Activated CD8-positive, alpha-beta T cell treated with anti-CD3 and anti-CD28 coated beads, Interleukin-2, amount 10 ng/mL, durations not matched to agents 7 days and 5 days (primary cell): Measurements from ENCODE around the gene SLC25A13. TPM values are rescaled to one million over a fixed set of nuclear protein-coding genes. Genes with fewer than 3 reads are reported as not detected.

Source experiments
- ATAC-seq: fragments of 150-1000 bp; cut with Tn5 transposase; one replicate; pipeline ENCODE4 v1.10.0; 2021; ENCODE audit warnings: moderate library complexity
- CTCF ChIA-PET: fragments of 350-600 bp; sonication (Branson Sonifier 250); formaldehyde crosslinking; loops from one replicate; lab custom pipeline; 2021; ENCODE audit warnings: antibody characterized with exemption; lab: Charles Lee
- POLR2A ChIA-PET: fragments of 350-600 bp; sonication (Branson Sonifier 250); formaldehyde crosslinking; loops from one replicate; lab custom pipeline; 2021; ENCODE audit warnings: antibody characterized with exemption; lab: Charles Lee
- DNase-seq: peaks from one replicate; pipeline ENCODE4 v3.0.0-alpha.2; 2020
- H3K27ac Mint-ChIP-seq: one replicate; pipeline ENCODE4 v1.8.0; 2021; ENCODE audit warnings: mild to moderate bottlenecking, mixed read lengths
- H3K27me3 Mint-ChIP-seq: one replicate; pipeline ENCODE4 v1.8.0; 2021; ENCODE audit warnings: low read depth, mixed read lengths
- H3K36me3 Mint-ChIP-seq: one replicate; pipeline ENCODE4 v1.8.0; 2021; ENCODE audit warnings: low read depth, mixed read lengths
- H3K4me1 Mint-ChIP-seq: one replicate; pipeline ENCODE4 v1.8.0; 2021; ENCODE audit warnings: low read depth, mixed read lengths
- H3K4me3 Mint-ChIP-seq: one replicate; pipeline ENCODE4 v1.8.0; 2021; ENCODE audit warnings: mild to moderate bottlenecking, mixed read lengths
- H3K9me3 Mint-ChIP-seq: one replicate; pipeline ENCODE4 v1.8.0; 2022; ENCODE audit warnings: mixed read lengths; ENCODE audit not compliant: insufficient read depth
- total RNA-seq, 2 experiments: library from RNA; stranded (reverse); gene quantifications; one replicate each; pipeline ENCODE4 v1.2.3, GENCODE V29; 2021

Gene SLC25A13
- total RNA-seq, 2 experiments from 2014 or later = 8.9 to 12.0 TPM

GRCh38 chr7:96250776-96251361 is 71.0 kb downstream of the SLC25A13 start:
- Mint-ChIP-seq H3K36me3 (peaks cover 3% of the 10 kb centered on the region), H3K4me1 (peaks cover 7% of the 10 kb centered on the region), H3K4me3 (no peak overlapping the region), H3K27ac (no peak overlapping the region), H3K9me3 (no peaks in the 10 kb centered on the region), H3K27me3 (no peaks in the 10 kb centered on the region)
- ATAC-seq (no peak), DNase-seq (no peak)
- POLR2A ChIA-PET = no interaction called here
- CTCF ChIA-PET = interaction anchor here (0.6 kb wide), 1 partner anchor 19 kb away, joined by 3 read pairs; no protein-coding TSS in a partner anchor

- Mint-ChIP-seq H3K9me3 (no peaks in the 10 kb centered on the region), H3K36me3 (peaks cover 3% of the 10 kb centered on the region)
- ATAC-seq = no peak
Observed at GRCh38 chr7:96248405-96248804, 73.5 kb downstream of the SLC25A13 start.

GRCh38 chr7:96246919-96247318 is 75.0 kb downstream of the SLC25A13 start:
- no peaks in the 10 kb centered on the region for H3K27me3 Mint-ChIP-seq

More at GRCh38 chr7:96248405-96248804, 73.5 kb downstream of the SLC25A13 start:
- DNase-seq = no peak
- POLR2A ChIA-PET = no interaction called here
- no peaks in the 10 kb centered on the region for H3K27me3 Mint-ChIP-seq
- CTCF ChIA-PET = no interaction called here
- peaks cover 7% of the 10 kb centered on the region for H3K4me1 Mint-ChIP-seq
- no peak overlapping the region for H3K27ac Mint-ChIP-seq
- H3K4me3 Mint-ChIP-seq = no peak overlapping the region

GRCh38 chr7:96244992-96245292 is 77.0 kb downstream of the SLC25A13 start:
- no peaks in the 10 kb centered on the region for H3K36me3 Mint-ChIP-seq
- no peaks in the 10 kb centered on the region for H3K27me3 Mint-ChIP-seq
- no peak for DNase-seq
- ATAC-seq = no peak
- peaks cover 9% of the 10 kb centered on the region for H3K4me1 Mint-ChIP-seq
- CTCF ChIA-PET = no interaction called here
- no peak overlapping the region for H3K27ac Mint-ChIP-seq
- no peak overlapping the region for H3K4me3 Mint-ChIP-seq
- POLR2A ChIA-PET = no interaction called here
- H3K9me3 Mint-ChIP-seq = no peaks in the 10 kb centered on the region

More at GRCh38 chr7:96246919-96247318, 75.0 kb downstream of the SLC25A13 start:
- ChIA-PET POLR2A (no interaction called here), CTCF (no interaction called here)
- H3K9me3 Mint-ChIP-seq = no peaks in the 10 kb centered on the region
- DNase-seq (no peak), ATAC-seq (no peak)
- peaks cover 3% of the 10 kb centered on the region for H3K36me3 Mint-ChIP-seq
- H3K4me1 Mint-ChIP-seq = peaks cover 16% of the 10 kb centered on the region
- no peak overlapping the region for H3K27ac Mint-ChIP-seq
- no peak overlapping the region for H3K4me3 Mint-ChIP-seq

GRCh38 chr7:96244244-96244991 is 77.5 kb downstream of the SLC25A13 start:
- Mint-ChIP-seq H3K4me1 (peaks cover 9% of the 10 kb centered on the region), H3K27ac (no peak overlapping the region), H3K27me3 (no peaks in the 10 kb centered on the region), H3K36me3 (no peaks in the 10 kb centered on the region), H3K9me3 (no peaks in the 10 kb centered on the region), H3K4me3 (no peak overlapping the region)
- DNase-seq (no peak), ATAC-seq (no peak)
- CTCF ChIA-PET = no interaction called here
- POLR2A ChIA-PET = no interaction called here

- ChIA-PET POLR2A (no interaction called here), CTCF (no interaction called here)
- no peak overlapping the region for H3K4me3 Mint-ChIP-seq
- H3K27ac Mint-ChIP-seq = no peak overlapping the region
- no peak for ATAC-seq
- H3K4me1 Mint-ChIP-seq = peaks cover 9% of the 10 kb centered on the region
- no peak for DNase-seq
- H3K27me3 Mint-ChIP-seq = no peaks in the 10 kb centered on the region
- no peaks in the 10 kb centered on the region for H3K36me3 Mint-ChIP-seq
- H3K9me3 Mint-ChIP-seq = no peaks in the 10 kb centered on the region
Observed at GRCh38 chr7:96243241-96243640, 78.7 kb downstream of the SLC25A13 start.

- no peaks in the 10 kb centered on the region for H3K27me3 Mint-ChIP-seq
- no peak overlapping the region for H3K27ac Mint-ChIP-seq
- H3K4me3 Mint-ChIP-seq = no peak overlapping the region
- peaks cover 9% of the 10 kb centered on the region for H3K4me1 Mint-ChIP-seq
- no peaks in the 10 kb centered on the region for H3K36me3 Mint-ChIP-seq
- POLR2A ChIA-PET = no interaction called here
- DNase-seq = no peak
- CTCF ChIA-PET = no interaction called here
- H3K9me3 Mint-ChIP-seq = no peaks in the 10 kb centered on the region
- ATAC-seq = no peak
Observed at GRCh38 chr7:96241855-96242254, 80.0 kb downstream of the SLC25A13 start.

- peaks cover 9% of the 10 kb centered on the region for H3K4me1 Mint-ChIP-seq
- no peaks in the 10 kb centered on the region for H3K36me3 Mint-ChIP-seq
- ChIA-PET POLR2A (no interaction called here), CTCF (no interaction called here)
- no peaks in the 10 kb centered on the region for H3K9me3 Mint-ChIP-seq
- H3K4me3 Mint-ChIP-seq = no peak overlapping the region
- H3K27ac Mint-ChIP-seq = no peak overlapping the region
- DNase-seq (no peak), ATAC-seq (no peak)
- no peaks in the 10 kb centered on the region for H3K27me3 Mint-ChIP-seq
Observed at GRCh38 chr7:96238976-96239766, 82.7 kb downstream of the SLC25A13 start.

- no peaks in the 10 kb centered on the region for H3K27me3 Mint-ChIP-seq
- H3K4me1 Mint-ChIP-seq = peaks cover 9% of the 10 kb centered on the region
- H3K27ac Mint-ChIP-seq = no peak overlapping the region
- DNase-seq (no peak), ATAC-seq (no peak)
- no peaks in the 10 kb centered on the region for H3K36me3 Mint-ChIP-seq
- no peak overlapping the region for H3K4me3 Mint-ChIP-seq
- ChIA-PET CTCF (no interaction called here), POLR2A (no interaction called here)
- no peaks in the 10 kb centered on the region for H3K9me3 Mint-ChIP-seq
Observed at GRCh38 chr7:96238474-96238873, 83.4 kb downstream of the SLC25A13 start.

GRCh38 chr7:96237040-96237439 is 84.9 kb downstream of the SLC25A13 start:
- no peaks in the 10 kb centered on the region for H3K27me3 Mint-ChIP-seq
- DNase-seq = no peak

GRCh38 chr7:96236198-96237039 is 85.5 kb downstream of the SLC25A13 start:
- Mint-ChIP-seq H3K27me3 (no peaks in the 10 kb centered on the region), H3K4me1 (no peaks in the 10 kb centered on the region), H3K36me3 (no peaks in the 10 kb centered on the region), H3K27ac (no peak overlapping the region), H3K9me3 (no peaks in the 10 kb centered on the region), H3K4me3 (no peak overlapping the region)
- ChIA-PET POLR2A (no interaction called here), CTCF (no interaction called here)
- ATAC-seq = no peak
- no peak for DNase-seq

More at GRCh38 chr7:96237040-96237439, 84.9 kb downstream of the SLC25A13 start:
- no peak overlapping the region for H3K27ac Mint-ChIP-seq
- H3K4me3 Mint-ChIP-seq = no peak overlapping the region
- H3K4me1 Mint-ChIP-seq = peaks cover 2% of the 10 kb centered on the region
- no peaks in the 10 kb centered on the region for H3K9me3 Mint-ChIP-seq
- H3K36me3 Mint-ChIP-seq = no peaks in the 10 kb centered on the region
- ChIA-PET CTCF (no interaction called here), POLR2A (no interaction called here)
- no peak for ATAC-seq
